H1 (cell line): ENCODE measurements around the gene FABP7. TPM values are rescaled to one million over a fixed set of nuclear protein-coding genes. Genes with fewer than 3 reads are reported as not detected.

Experiments used
- CBX8 ChIP-seq: fragments of 300-800, 300-1000 bp; sonication (generic); IDR thresholded peaks from 2 replicates; pipeline ENCODE4 v1.7.1; 2016; ENCODE audit warnings: low read depth, low read length, borderline replicate concordance
- GABPA ChIP-seq: IDR thresholded peaks from 2 replicates; pipeline ENCODE4 v1.6.1; 2011; ENCODE audit warnings: mild to moderate bottlenecking, low read length, moderate library complexity, borderline replicate concordance; ENCODE audit not compliant: insufficient read depth
- HDAC6 ChIP-seq: IDR thresholded peaks from one replicate; pipeline ENCODE4 v1.7.1; 2012; ENCODE audit warnings: low read depth, mild to moderate bottlenecking, inconsistent platforms, low read length, moderate library complexity
- PHF8 ChIP-seq: fragments of 200-600 bp; sonication (generic); conservative IDR thresholded peaks from 2 replicates; pipeline ENCODE4 v1.7.1; 2012; ENCODE audit warnings: low read depth, mild to moderate bottlenecking, inconsistent platforms, low read length, moderate library complexity
- polyA plus RNA-seq, 7 experiments: library from polyadenylated mRNA; depleted of rRNA in 3 of 7; stranded (reverse) in 5 of 7; unstranded in 2 of 7; fragments of >200 nt in 5 of 7; fragments of 200-250 nt in 2 of 7; gene quantifications; 1 replicate in 5 of 7; 2 replicates in 1 of 7; 4 replicates in 1 of 7; pipeline versions ENCODE4 v1.2.1 to v1.2.3, GENCODE V29; 2011 to 2013; ENCODE audit warnings: missing spikeins in 2 of 7, mixed read lengths in 2 of 7
- total RNA-seq: library from RNA; stranded (reverse); fragmentation: NEBNext Ultra II Directional; extraction: Animal tissue kit (Norgen Biotek cat#: 25700); gene quantifications from 2 replicates; pipeline ENCODE4 v1.2.1, GENCODE V29; 2021
- TF ChIP-seq, protein P1 (sequence below): IDR thresholded peaks from 2 replicates; pipeline ENCODE4 v1.6.1; 2011; ENCODE audit warnings: low read depth, mild to moderate bottlenecking, low read length; ENCODE audit not compliant: insufficient read depth

Gene FABP7
- total and polyA plus RNA-seq, 2 of the 8 experiments (the other 6 are each of a cell fraction or from before 2014, with no cell fraction given), result 10.6 to 13.1 TPM

DNA sequence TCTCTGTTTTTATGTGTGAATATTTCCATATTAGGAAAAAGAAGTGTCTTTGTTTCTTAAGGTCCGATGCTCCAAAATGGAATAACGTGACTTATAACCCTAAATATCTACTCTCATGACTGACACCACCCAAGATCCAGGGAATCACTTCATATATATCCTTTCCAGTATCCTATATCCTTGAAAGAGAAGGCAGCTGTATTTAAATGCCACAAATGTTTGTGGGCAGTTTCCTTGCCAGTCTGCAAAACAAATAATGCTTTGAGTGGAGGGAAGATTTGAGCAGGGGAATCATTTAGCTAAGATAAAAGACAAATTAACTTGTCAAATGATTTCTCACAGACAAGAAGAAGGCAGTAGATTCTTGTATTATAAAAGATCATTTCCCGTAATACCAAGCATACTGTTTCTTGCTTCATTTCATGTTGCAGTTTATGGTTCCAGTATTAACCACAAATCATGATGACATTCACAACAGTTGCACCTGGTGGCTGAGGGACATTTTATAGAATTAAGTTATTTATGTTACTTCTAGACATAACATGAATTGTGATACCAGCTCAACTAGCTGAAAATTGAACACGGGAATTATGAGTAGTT is 30.0 kb upstream of the FABP7 start (continued):
- TF ChIP-seq GABPA (no peak), PHF8 (no peak), HDAC6 (no peak), CBX8 (no peak)
- TF ChIP-seq, protein P1, sequence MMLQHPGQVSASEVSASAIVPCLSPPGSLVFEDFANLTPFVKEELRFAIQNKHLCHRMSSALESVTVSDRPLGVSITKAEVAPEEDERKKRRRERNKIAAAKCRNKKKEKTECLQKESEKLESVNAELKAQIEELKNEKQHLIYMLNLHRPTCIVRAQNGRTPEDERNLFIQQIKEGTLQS, result no peak
- TF ChIP-seq, all 59 proteins: peak for 0
